NCI-H2029 (cell line): ENCODE data around the gene HSFX3.
"Not testable (repeated sequence)": the region's sequence is repeated elsewhere in the genome, so short reads cannot be mapped to it uniquely, and the experiment has no call there.

Experiments
- DNase-seq: peaks from one replicate; lab custom pipeline; 2025; lab: John Stamatoyannopoulos, UW

Gene HSFX3

DNA sequence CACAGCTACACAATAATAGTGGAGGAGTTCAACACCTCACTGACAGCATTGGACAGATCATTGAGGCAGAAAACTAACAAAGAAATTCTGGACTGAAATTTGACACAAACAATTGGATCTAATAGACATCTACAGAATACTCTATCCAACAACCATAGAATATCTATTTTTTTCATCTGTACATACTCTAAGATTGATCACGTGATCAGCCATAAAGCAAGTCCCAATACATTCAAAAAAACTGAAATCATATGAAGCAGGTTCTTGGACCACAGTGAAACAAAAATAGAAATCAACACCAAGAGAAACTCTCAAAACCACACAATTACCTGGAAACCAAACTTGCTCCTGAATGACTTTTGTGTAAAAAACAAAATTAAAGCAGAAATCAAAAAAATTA is 32.4 kb downstream of the HSFX3 start:
- DNase-seq: no peak

DNA sequence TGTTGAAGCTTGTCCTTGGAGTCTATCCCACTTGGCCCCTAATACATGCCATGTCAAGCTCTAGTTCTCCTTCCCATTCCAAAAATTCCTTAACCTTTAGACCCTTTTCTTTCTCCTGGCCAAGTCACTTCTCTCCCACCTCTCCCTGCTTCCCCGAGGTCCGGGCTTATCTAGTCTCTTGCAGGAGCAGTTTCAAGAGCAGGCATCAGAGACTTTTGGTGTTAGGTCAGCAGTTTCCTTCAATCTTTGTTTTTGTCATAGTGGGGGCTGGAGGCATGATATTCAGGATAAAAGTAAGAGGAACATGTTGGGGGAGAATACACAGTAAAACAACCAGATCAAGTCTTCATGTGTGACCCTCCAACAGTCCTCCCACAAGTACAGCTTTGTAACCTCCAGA is 33.1 kb downstream of the HSFX3 start:
- DNase-seq: no peak

DNA sequence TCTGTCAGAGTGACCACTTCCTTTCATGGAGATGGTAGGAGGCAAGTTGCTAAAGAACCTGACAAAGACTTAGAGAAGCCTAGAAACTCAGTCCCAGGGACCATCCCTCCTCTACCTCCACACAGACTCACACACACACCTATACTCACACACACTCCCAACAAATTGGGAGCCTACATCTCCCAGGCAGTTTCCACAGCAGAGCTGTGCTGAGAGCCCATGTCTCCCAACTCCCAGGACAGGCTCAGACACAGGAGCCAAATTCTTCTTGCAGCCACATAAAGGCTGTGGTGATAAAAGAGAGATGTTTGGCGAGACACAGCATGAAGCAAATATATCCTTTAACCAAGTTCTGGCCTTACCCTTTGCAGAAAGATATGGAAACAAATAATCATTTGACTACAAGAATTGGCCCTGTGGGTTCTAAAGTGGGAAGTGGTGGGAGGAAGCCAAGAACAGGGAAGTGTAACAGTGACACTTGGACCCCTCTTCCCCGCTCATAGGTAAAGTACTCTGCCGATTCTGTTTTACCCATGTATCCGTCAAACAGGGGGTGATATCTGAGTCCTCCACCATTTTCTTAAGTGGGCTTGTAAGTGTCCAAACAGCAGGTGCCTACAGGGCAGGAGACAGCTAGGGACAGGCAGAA is 33.6 kb downstream of the HSFX3 start:
- no peak for DNase-seq

DNA sequence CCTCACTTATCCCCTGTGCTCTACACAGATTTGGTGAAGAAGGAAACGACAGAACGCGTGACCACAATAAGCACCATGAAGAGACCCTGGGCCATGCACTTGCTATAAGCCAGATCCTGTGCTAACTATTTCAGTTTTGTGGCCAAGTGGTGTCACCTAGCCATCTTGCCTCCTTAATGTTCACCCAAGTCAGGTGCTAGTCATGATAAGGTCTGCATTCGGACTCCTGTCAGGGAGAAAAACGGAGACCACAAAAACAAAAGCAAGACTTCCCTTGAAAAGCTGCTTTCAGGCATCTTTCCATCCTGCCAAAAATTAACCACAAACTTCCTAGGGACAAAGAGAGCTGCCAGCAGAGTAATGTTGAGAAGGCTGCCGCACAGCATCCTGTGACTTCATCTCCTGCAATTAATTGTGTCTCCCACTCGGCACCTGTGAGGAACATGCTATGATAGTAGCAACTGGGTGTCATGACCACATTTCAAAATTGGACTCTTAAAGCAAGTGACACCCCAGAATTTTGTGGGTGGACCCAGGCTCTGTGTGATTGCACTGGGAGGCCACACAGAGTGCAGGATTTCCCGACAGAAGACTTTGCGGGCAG is 35.8 kb downstream of the HSFX3 start:
- no peak for DNase-seq

DNA sequence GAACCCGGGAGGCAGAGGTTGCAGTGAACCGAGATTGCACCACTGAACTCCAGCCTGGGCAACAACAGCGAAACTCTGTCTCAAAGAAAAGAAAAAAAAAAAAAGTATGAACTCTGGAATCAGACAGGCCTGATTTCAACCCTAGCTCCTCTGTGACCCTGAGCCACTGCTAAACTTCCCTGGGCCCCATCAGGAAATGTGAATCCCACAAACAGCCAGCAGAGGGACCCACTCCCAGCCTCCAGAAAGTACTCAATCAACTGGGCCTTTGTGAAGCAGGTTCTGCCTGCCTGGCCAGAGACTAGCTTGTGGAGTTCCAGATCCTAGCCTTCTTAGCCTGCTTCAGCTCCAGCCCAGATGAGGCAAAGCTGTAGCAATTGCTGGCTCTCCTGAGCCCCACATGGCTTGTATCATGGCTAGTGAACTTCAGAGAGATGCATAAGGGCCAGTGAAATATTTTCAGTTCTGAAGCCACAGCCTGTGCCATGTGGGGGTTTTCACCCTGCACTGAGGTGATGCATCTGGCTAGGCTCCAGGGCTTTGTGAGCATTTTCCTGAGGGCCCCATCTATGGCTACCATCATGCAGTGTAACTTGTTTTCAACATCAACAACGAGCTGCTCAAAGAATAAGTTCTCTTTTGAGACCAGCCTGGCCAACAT is 37.4 kb downstream of the HSFX3 start:
- peak; percentile 7 for DNase-seq

DNA sequence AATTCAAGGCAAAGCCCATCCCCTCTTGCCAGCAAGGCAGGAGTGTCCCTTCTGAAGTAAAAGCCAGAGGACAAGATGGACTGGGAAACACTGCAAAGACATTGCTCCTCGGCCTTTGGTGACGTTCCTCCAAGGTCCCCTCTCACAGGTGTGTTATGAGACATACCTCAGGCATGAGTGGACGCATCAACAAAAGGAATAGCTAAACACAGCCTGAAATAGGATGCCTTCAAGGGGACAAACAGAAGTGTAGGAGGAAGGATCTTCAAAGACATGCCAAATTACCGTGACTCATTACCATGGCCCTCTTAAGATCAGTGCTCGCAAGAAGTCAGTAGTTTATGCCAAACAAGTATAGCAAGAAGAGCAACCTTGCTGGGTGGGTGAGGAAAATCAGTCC is 38.6 kb downstream of the HSFX3 start:
- DNase-seq: no peak

DNA sequence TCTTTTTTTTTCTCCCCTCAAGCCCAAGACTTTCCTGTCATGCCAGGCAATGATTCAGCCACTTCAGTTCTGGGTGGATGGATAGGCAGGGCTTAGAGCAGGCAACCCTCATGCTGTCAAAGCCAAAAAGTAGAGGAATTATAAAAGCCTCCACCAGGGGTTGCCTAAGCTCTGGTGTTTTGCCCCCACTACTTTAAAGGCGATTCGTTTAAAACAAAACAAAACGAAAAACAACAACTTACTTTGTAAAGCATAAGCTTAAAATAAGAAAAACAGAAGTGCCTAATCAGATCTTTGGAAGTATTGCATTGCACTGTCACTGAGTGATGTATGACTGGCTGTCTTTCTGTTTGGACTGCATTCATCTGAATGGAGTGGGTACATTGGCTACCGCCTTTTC is 39.3 kb downstream of the HSFX3 start:
- no peak for DNase-seq

DNA sequence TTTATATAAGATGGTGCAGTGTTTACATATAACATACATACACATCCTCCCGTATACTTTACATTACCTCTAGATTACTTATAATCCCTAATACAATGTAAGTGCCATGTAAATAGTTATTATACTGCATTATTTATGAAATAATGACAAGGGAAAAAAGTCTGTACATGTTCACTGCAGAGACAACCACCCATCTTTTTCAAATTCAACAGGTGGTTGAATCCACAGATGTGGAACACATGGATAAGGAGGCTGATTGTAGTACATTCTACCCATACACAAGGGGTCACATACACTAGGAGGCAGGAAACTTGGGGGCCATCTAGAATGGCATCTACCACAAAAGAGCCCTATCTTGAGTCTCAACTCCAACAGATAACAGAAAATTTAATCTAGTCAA is 41.3 kb downstream of the HSFX3 start:
- DNase-seq: no peak

DNA sequence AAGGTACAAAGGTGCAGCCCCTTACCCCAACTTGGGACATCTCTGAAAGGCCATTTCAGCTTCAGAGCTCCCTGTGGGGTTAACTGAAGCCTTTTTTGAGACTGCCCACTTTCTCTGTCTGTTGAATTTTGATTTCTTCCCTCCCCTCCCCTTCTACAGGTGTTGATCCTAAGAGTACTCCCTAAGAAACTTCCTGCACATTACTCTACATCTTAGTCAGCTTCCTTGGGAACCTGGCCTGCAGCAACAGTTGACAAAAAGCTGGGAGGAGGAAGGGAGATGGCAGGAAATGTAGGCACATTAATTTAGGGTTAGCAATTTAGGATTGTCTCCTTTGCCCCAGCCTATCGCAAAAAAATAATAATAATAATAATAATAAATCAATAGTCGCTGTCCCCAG is 43.4 kb downstream of the HSFX3 start:
- no peak for DNase-seq

DNA sequence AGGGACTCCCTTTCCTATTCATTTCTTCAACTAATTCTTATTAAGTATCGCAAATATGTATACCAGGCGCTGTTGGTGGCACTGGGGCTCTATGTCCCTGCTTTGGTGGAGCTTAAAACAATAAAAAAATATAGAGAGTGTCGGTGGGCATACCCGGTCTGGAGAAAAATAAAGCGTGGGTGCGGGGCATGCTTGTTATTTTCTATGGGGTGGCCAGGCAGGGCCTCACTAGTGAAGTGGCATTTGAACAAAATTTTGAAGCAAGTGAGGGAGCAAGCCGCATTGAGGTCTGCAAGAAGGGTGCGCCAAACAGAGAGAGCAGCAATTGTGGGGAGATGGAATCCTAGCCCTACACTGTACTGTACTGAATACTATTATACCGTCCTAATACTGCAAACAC is 44.1 kb downstream of the HSFX3 start:
- DNase-seq: no peak

DNA sequence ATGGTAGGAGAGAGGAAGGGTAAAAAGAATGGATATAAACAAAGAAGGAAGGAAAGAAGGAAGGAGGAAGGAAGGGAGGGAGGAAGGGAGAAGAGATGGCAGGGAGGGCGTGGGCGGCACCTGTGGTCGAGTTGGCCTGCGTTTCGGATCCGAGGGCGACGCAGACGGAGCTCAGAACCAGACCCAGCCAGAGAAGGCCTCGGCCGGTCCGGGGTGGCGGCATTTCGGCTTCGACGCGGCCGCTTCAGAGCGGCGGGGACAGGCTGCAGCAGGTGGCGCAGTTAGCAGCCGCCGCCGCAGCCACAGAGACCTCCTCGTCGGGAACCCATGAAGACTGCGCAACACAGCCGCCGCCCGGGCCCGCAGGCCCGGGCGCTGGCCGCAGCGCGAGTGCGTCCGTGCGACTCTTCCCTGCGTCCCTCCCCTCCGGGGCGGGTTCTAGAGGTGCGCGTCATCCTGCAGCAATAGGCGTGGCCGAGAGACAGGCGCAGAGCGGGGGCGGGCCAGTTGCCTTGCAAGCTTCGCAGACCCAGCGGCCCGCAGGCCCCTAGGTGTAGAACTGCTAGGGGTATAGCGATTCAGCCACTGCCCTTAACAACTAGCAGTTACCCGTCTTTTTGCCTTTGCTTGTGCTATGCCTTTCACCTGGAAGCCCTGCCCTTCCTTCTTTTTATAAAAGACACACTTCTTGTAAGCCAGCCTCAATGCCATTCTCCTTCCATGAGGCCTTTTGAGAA is 44.6 kb downstream of the HSFX3 start, which contains the start of gene IDS:
Gene IDS (minus strand): TSS at position 392 of the 737 bp plus-strand sequence. CDS start 169 bp downstream, at position 223.
- DNase-seq: peak; percentile 75

DNA sequence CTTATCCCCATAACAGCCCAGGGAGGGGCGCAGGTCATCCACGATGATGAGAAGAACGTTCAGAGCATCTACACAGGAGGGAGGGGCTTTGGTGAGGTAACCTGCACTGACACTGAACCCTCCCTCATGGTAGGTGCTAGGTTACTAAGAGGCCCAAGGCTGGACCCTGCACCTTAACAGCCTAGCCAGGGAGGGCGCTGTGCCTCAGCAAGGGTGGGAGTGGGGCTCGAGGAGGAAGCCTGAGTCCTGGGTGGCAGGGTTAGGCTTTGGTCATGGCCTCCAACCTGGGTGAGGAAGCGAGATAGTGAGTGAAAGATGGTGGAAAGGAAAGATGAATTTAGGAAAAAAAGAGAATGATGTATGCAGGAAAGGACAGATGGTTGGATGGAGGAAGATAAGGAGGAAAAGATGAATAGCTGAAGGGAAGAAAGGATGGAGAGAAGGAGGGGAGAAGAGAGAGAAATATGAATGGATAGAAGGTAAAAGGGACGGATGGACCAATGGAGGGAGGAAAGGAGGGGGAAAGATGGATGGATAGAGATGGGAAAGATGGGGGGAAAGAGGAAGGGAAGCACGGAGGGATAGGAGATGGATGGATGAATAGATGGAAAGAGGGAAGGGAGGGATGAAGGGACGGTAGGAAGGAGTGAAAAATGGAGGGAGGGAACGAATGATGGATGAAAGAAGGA is 45.4 kb downstream of the HSFX3 start:
- no peak for DNase-seq

DNA sequence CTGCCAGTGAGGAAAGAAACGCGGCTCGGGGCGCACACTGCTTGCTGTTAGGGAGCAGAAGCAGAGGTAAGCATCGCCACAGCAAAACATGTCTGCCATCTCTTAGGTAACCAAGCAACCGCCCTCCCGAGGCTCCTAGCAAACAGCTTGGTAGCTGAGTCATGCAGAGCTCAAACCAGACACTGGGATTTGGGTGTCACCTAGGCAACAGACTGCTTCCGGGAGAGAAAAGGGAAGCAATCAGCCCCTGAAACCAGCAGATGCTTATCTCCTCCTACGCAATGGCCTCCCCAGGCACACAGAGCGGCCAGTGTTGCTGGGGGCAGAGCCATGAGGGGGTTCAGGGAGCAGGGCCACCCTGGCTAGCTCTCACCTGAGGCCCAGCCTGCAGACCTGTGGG is 46.3 kb downstream of the HSFX3 start:
- DNase-seq: not testable (repeated sequence)

DNA sequence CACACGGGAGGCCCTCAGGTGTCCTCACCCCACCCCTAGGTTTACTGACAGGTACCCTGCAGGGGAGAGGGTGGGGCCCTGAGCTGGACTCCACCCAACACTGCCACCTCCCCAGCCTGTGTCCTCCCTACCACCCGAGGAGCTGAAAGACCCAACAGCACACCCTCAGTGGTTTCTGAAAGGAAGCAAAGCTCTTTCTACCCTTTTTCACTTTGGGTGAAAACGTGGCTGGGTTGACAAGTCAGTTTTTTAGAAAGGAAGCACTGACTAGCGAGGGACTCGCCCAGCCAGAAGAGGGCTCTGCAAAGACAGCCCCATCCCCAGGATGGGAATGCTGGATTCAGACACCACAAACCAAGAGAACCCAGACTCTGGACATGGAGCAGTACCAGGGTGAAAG is 46.8 kb downstream of the HSFX3 start:
- not testable (repeated sequence) for DNase-seq

DNA sequence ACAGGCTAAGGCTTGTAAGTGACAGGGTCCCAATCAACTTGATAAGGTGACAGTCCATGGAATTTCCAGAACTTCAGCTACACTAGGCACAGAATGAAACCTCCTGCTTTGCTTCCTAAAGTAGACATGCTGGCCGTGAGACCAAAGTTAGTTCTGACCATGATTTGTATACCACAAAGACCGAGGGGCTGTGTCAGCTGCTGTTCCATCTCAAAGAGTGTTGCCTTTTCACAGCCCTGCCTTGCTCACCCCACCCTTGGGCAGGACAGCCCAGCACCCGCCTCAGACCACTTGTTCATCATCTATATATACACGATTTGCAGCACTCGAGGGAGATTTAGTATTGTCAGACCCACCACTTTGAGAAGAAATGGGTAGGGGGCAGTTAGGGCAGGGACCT is 50.0 kb downstream of the HSFX3 start:
- no peak for DNase-seq

DNA sequence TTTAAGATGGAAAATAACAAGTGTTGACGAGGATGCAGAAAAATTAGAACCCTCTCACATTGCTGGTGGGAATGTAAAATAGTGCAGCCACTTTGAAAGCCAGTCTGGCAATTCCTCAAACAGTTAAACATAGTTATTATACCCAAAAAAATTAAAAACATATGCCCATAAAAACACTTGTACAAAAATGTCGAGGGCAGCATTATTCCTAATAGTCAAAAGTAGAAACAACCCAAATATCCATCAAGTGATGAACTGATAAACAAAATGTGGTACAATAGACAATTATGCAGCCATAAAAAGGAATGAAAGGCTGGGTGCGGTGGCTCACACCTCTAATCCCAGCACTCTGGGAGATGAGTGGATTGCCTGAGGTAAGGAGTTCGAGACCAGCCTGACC is 51.0 kb downstream of the HSFX3 start:
- DNase-seq: no peak
